NCI-H1048 (cell line): ENCODE measurements around the gene FOXP3.
A peak's percentile ranks its signal among the peaks of the same experiment; 100 is the strongest.

Source experiments
- DNase-seq: peaks from one replicate; lab custom pipeline; 2025; lab: John Stamatoyannopoulos, UW

FOXP3 gene

GRCh38 chrX:49273181-49273727 is 8.7 kb upstream of the FOXP3 start:
- DNase-seq = no peak

- DNase-seq = no peak
Measured at GRCh38 chrX:49272421-49272820, 7.9 kb upstream of the FOXP3 start.

GRCh38 chrX:49271341-49271740 is 6.8 kb upstream of the FOXP3 start:
- DNase-seq = no peak

GRCh38 chrX:49270249-49270921 is 5.9 kb upstream of the FOXP3 start:
- DNase-seq = no peak

GRCh38 chrX:49269767-49270248 is 5.3 kb upstream of the FOXP3 start, which contains the start of gene PPP1R3F:
TSS of gene PPP1R3F (plus strand) at chrX:49269793. CDS start at chrX:49269870, 77 bp downstream.
- no peak for DNase-seq

- DNase-seq = peak; percentile 88
Measured at GRCh38 chrX:49269010-49269766, 4.7 kb upstream of the FOXP3 start.

GRCh38 chrX:49268702-49269009 is 4.1 kb upstream of the FOXP3 start:
- no peak for DNase-seq

- no peak for DNase-seq
Measured at GRCh38 chrX:49266523-49267445, 2.3 kb upstream of the FOXP3 start.

- no peak for DNase-seq
Measured at GRCh38 chrX:49263631-49264030, 879 bp downstream of the FOXP3 start.

- DNase-seq = no peak
Measured at GRCh38 chrX:49262603-49263002, 1.9 kb downstream of the FOXP3 start.

GRCh38 chrX:49260221-49260985 is 4.1 kb downstream of the FOXP3 start:
- no peak for DNase-seq

GRCh38 chrX:49258749-49259124 is 5.8 kb downstream of the FOXP3 start:
- no peak for DNase-seq

- no peak for DNase-seq
Measured at GRCh38 chrX:49257846-49258748, 6.4 kb downstream of the FOXP3 start.

GRCh38 chrX:49257074-49257790 is 7.3 kb downstream of the FOXP3 start:
- no peak for DNase-seq

- no peak for DNase-seq
Measured at GRCh38 chrX:49256268-49256995, 8.1 kb downstream of the FOXP3 start.

GRCh38 chrX:49254639-49255038 is 9.9 kb downstream of the FOXP3 start:
- DNase-seq = no peak

- no peak for DNase-seq
Measured at GRCh38 chrX:49251325-49251724, 13.2 kb downstream of the FOXP3 start.

GRCh38 chrX:49250578-49250977 is 13.9 kb downstream of the FOXP3 start:
- no peak for DNase-seq

- no peak for DNase-seq
Measured at GRCh38 chrX:49250066-49250465, 14.4 kb downstream of the FOXP3 start.
